Measurements from ENCODE around the gene CDC27. TPM values are rescaled to one million over a fixed set of nuclear protein-coding genes. Genes with fewer than 3 reads are reported as not detected.
"Not testable (repeated sequence)": the region's sequence is repeated elsewhere in the genome, so short reads cannot be mapped to it uniquely, and the experiment has no call there.

Gene CDC27
- polyA plus RNA-seq, 1 donor from 2014 or later, result 50.1 TPM

DNA sequence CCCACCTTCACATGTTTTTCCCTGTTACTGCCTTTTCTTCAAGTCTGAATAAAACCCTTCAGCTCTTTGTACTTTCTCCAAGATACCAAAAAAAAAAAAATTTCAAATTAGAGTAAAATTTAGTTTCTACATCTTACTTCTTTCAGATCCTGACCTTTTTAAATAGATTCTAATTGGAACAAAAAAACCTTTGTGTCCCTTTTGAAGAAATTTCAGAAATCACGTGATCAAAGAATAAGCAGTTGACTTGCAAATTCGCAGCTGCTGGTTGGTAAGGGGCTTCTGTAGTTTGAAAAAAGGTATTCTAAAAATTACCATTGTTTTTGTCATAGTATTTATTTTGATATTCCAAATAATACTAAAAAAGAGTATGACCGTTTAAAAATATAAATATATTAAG, 71.7 kb downstream of the CDC27 start:
- Histone ChIP-seq H3K36me3 (ENCODE audit: insufficient read depth, low read length) (no peaks in the 10 kb centered on the region), H3K4me2 (ENCODE audit: low read length) (no peak overlapping the region), H3K9me3 (ENCODE audit: low read length) (no peaks in the 10 kb centered on the region), H2AFZ (ENCODE audit: low read depth, low read length) (no peak overlapping the region), H3K4me3 (ENCODE audit: low read length) (no peak overlapping the region), H3K9me2 (ENCODE audit: insufficient read depth, low read length) (no peaks in the 10 kb centered on the region), H3K9ac (ENCODE audit: low read length) (no peak overlapping the region), H3K27me3 (ENCODE audit: insufficient read depth, low read depth, low read length) (no peaks in the 10 kb centered on the region), H3F3A (ENCODE audit: insufficient read depth, low read length, poor library complexity, severe bottlenecking) (no peaks in the 10 kb centered on the region), H4K20me1 (ENCODE audit: insufficient read depth) (no peaks in the 10 kb centered on the region), H3K27ac (ENCODE audit: low read length) (no peak overlapping the region), H3K79me2 (replicated peaks; ENCODE audit: insufficient read depth, low read length) (no peaks in the 10 kb centered on the region)
- TF ChIP-seq SMC3 (conservative IDR thresholded peaks at IDR 0.05; ENCODE audit: poor library complexity), result no peak
- TF ChIP-seq MXI1 (conservative IDR thresholded peaks at IDR 0.05; ENCODE audit: poor library complexity, severe bottlenecking), result no peak
- TF ChIP-seq TAF1 (IDR thresholded peaks at IDR 0.05; ENCODE audit: low read depth), result no peak
- TF ChIP-seq RAD21 (conservative IDR thresholded peaks at IDR 0.05), result no peak
- TF ChIP-seq EP300 (conservative IDR thresholded peaks at IDR 0.05; ENCODE audit: poor library complexity, severe bottlenecking), result no peak
- TF ChIP-seq EZH2 (IDR thresholded peaks at IDR 0.05; ENCODE audit: borderline replicate concordance, insufficient read depth, low read length, poor library complexity, severe bottlenecking), result no peak
- TF ChIP-seq, protein P1, sequence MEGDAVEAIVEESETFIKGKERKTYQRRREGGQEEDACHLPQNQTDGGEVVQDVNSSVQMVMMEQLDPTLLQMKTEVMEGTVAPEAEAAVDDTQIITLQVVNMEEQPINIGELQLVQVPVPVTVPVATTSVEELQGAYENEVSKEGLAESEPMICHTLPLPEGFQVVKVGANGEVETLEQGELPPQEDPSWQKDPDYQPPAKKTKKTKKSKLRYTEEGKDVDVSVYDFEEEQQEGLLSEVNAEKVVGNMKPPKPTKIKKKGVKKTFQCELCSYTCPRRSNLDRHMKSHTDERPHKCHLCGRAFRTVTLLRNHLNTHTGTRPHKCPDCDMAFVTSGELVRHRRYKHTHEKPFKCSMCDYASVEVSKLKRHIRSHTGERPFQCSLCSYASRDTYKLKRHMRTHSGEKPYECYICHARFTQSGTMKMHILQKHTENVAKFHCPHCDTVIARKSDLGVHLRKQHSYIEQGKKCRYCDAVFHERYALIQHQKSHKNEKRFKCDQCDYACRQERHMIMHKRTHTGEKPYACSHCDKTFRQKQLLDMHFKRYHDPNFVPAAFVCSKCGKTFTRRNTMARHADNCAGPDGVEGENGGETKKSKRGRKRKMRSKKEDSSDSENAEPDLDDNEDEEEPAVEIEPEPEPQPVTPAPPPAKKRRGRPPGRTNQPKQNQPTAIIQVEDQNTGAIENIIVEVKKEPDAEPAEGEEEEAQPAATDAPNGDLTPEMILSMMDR (IDR thresholded peaks at IDR 0.05; ENCODE audit: poor library complexity, severe bottlenecking), result no peak

DNA sequence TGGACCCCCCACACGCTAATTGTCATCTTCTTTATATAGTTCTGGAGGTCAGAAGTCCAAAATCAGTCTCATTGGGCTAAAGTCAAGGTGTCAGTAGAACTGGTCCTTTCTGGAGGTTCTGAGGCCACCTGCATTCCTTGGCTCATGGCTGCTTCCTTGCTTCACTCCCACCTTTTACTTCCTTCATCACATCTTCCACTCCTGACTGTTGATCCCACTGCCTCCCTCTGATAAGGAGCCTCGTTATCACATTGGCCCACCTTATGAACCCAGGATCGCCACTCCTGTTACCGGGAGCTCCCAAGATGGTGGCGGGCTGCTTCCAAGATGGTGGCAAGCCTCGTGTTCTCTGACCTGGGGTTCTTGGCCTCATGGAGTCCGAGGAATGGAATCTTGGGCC, 83.0 kb downstream of the CDC27 start:
- Histone ChIP-seq H2AFZ (ENCODE audit: low read depth, low read length) (no peak overlapping the region), H3K4me2 (ENCODE audit: low read length) (no peak overlapping the region), H3K27me3 (ENCODE audit: insufficient read depth, low read depth, low read length) (no peaks in the 10 kb centered on the region), H4K20me1 (ENCODE audit: insufficient read depth) (no peaks in the 10 kb centered on the region), H3K79me2 (replicated peaks; ENCODE audit: insufficient read depth, low read length) (no peaks in the 10 kb centered on the region), H3F3A (ENCODE audit: insufficient read depth, low read length, poor library complexity, severe bottlenecking) (no peaks in the 10 kb centered on the region), H3K4me3 (ENCODE audit: low read length) (no peak overlapping the region), H3K9ac (ENCODE audit: low read length) (no peak overlapping the region), H3K9me2 (ENCODE audit: insufficient read depth, low read length) (no peaks in the 10 kb centered on the region), H3K36me3 (ENCODE audit: insufficient read depth, low read length) (no peaks in the 10 kb centered on the region), H3K27ac (ENCODE audit: low read length) (no peak overlapping the region), H3K9me3 (ENCODE audit: low read length) (no peaks in the 10 kb centered on the region)
- TF ChIP-seq POLR2AphosphoS5 (IDR thresholded peaks at IDR 0.05) (no peak), SMC3 (conservative IDR thresholded peaks at IDR 0.05; ENCODE audit: poor library complexity) (no peak), MXI1 (conservative IDR thresholded peaks at IDR 0.05; ENCODE audit: poor library complexity, severe bottlenecking) (no peak), TAF1 (IDR thresholded peaks at IDR 0.05; ENCODE audit: low read depth) (no peak), RAD21 (conservative IDR thresholded peaks at IDR 0.05) (no peak), EP300 (conservative IDR thresholded peaks at IDR 0.05; ENCODE audit: poor library complexity, severe bottlenecking) (no peak), EZH2 (IDR thresholded peaks at IDR 0.05; ENCODE audit: borderline replicate concordance, insufficient read depth, low read length, poor library complexity, severe bottlenecking) (no peak)
- TF ChIP-seq, protein P2, sequence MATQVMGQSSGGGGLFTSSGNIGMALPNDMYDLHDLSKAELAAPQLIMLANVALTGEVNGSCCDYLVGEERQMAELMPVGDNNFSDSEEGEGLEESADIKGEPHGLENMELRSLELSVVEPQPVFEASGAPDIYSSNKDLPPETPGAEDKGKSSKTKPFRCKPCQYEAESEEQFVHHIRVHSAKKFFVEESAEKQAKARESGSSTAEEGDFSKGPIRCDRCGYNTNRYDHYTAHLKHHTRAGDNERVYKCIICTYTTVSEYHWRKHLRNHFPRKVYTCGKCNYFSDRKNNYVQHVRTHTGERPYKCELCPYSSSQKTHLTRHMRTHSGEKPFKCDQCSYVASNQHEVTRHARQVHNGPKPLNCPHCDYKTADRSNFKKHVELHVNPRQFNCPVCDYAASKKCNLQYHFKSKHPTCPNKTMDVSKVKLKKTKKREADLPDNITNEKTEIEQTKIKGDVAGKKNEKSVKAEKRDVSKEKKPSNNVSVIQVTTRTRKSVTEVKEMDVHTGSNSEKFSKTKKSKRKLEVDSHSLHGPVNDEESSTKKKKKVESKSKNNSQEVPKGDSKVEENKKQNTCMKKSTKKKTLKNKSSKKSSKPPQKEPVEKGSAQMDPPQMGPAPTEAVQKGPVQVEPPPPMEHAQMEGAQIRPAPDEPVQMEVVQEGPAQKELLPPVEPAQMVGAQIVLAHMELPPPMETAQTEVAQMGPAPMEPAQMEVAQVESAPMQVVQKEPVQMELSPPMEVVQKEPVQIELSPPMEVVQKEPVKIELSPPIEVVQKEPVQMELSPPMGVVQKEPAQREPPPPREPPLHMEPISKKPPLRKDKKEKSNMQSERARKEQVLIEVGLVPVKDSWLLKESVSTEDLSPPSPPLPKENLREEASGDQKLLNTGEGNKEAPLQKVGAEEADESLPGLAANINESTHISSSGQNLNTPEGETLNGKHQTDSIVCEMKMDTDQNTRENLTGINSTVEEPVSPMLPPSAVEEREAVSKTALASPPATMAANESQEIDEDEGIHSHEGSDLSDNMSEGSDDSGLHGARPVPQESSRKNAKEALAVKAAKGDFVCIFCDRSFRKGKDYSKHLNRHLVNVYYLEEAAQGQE (IDR thresholded peaks at IDR 0.05; ENCODE audit: borderline replicate concordance), result no peak
- TF ChIP-seq, protein P1 (IDR thresholded peaks at IDR 0.05; ENCODE audit: poor library complexity, severe bottlenecking), result no peak

DNA sequence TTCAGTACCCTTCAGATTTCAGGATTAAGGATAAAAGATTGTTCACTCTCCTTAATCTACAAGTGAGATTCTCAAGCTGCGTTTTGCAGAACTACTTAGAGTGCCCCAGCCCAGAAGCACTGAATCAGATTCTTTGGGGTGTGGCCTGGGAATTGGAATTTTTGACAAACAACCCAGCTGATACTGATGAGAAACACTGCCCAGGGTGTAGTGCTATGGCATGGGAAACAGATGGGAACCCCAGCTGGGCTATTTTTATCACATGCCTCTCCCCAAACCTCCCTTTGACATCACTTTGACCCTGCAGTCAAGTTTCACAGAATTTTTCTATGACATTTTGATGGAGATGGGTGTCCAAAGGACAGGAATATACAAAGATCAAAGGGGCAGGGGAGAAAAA, 83.8 kb downstream of the CDC27 start:
- not testable (repeated sequence) for H4K20me1 ChIP-seq (ENCODE audit: insufficient read depth); H3K9ac ChIP-seq (ENCODE audit: low read length); H3K4me3 ChIP-seq (ENCODE audit: low read length); H3K9me3 ChIP-seq (ENCODE audit: low read length); H3K36me3 ChIP-seq (ENCODE audit: insufficient read depth, low read length); H3K27me3 ChIP-seq (ENCODE audit: insufficient read depth, low read depth, low read length); H3K79me2 ChIP-seq (replicated peaks; ENCODE audit: insufficient read depth, low read length); H3K27ac ChIP-seq (ENCODE audit: low read length); H3K4me2 ChIP-seq (ENCODE audit: low read length); H3K9me2 ChIP-seq (ENCODE audit: insufficient read depth, low read length); H3F3A ChIP-seq (ENCODE audit: insufficient read depth, low read length, poor library complexity, severe bottlenecking); H2AFZ ChIP-seq (ENCODE audit: low read depth, low read length)

All from neural cell (in vitro differentiated cells).